HEK293 (cell line): ENCODE data around the gene ARAP1.

Source experiments
- CTCF ChIP-seq: fragments of 450-650 bp; formaldehyde crosslinking; IDR thresholded peaks from 2 replicates; pipeline ENCODE4 v1.5.1; 2016; ENCODE audit warnings: missing biosample characterization, missing genetic modification characterization
- KLF1 ChIP-seq: fragments of 450-650 bp; formaldehyde crosslinking; IDR thresholded peaks from 2 replicates; pipeline ENCODE4 v1.5.1; 2016; ENCODE audit warnings: missing biosample characterization, missing genetic modification characterization
- ZNF274 ChIP-seq, 2 experiments: fragments of 200-500 bp in 1 of 2; fragments of 450-650 bp in 1 of 2; sonication (Bioruptor generic) in 1 of 2; formaldehyde crosslinking in 1 of 2; IDR thresholded peaks; 2 replicates each; pipeline versions ENCODE4 v1.5.1 to v1.6.1; 2014 to 2016; ENCODE audit warnings: borderline replicate concordance in 1 of 2, inconsistent platforms in 1 of 2, low read length in 1 of 2, missing biosample characterization in 1 of 2, missing genetic modification characterization in 1 of 2
- ZNF394 ChIP-seq: fragments of 450-650 bp; formaldehyde crosslinking; IDR thresholded peaks from 2 replicates; pipeline ENCODE4 v1.5.1; 2016; ENCODE audit warnings: missing biosample characterization, missing genetic modification characterization, mild to moderate bottlenecking, moderate library complexity, borderline replicate concordance

- no peak for TF ChIP-seq CTCF (tag by site-specific recombination)
- no peak for TF ChIP-seq ZNF394
- no peak for TF ChIP-seq ZNF274 (IDR thresholded peaks at IDR 0.05; ENCODE audit: low read length)
- no peak for TF ChIP-seq ZNF274 (tag by site-specific recombination; IDR thresholded peaks at IDR 0.05; ENCODE audit: borderline replicate concordance)
- TF ChIP-seq KLF1: no peak
Observed at GRCh38 chr11:72781063-72781312, 28.8 kb upstream of the ARAP1 start.
